22Rv1 (cell line): ENCODE results near the gene ATG2B.
A peak's percentile ranks its signal among the peaks of the same experiment; 100 is the strongest.

Experiments used
- H3K27ac ChIP-seq: fragments of 450-650 bp; 2 replicates; pipeline ENCODE4 v1.5.1; 2017
- CTCF ChIP-seq: fragments of 450-650 bp; IDR thresholded peaks from 2 replicates; pipeline ENCODE4 v1.5.1; 2017; ENCODE audit warnings: mild to moderate bottlenecking
- ZFX ChIP-seq: fragments of 450-650 bp; IDR thresholded peaks from 2 replicates; pipeline ENCODE4 v1.6.1; 2017; ENCODE audit warnings: antibody characterized with exemption, borderline replicate concordance

Gene ATG2B

GRCh38 chr14:96400495-96400894 lies 37.4 kb upstream of the ATG2B start:
- TF ChIP-seq CTCF, result no peak
- no peak overlapping the region for H3K27ac ChIP-seq

- TF ChIP-seq ZFX (no peak), CTCF (no peak)
- H3K27ac ChIP-seq, result no peak overlapping the region
Observed at GRCh38 chr14:96399405-96399804, 36.3 kb upstream of the ATG2B start.

GRCh38 chr14:96398921-96399320 lies 35.8 kb upstream of the ATG2B start:
- TF ChIP-seq CTCF (no peak), ZFX (no peak)
- H3K27ac ChIP-seq, result no peak overlapping the region

GRCh38 chr14:96398432-96398831 lies 35.3 kb upstream of the ATG2B start:
- TF ChIP-seq CTCF, result no peak
- no peak for TF ChIP-seq ZFX

GRCh38 chr14:96394047-96394815 lies 31.1 kb upstream of the ATG2B start:
- no peak overlapping the region for H3K27ac ChIP-seq
- no peak for TF ChIP-seq ZFX
- no peak for TF ChIP-seq CTCF

More at GRCh38 chr14:96398432-96398831, 35.3 kb upstream of the ATG2B start:
- no peak overlapping the region for H3K27ac ChIP-seq

- TF ChIP-seq CTCF (no peak), ZFX (no peak)
- peak overlapping the region; percentile 63; the same call in 1 of the 2 replicates for H3K27ac ChIP-seq
Observed at GRCh38 chr14:96393071-96393691, 30.0 kb upstream of the ATG2B start.
